B cell (primary cell): Measurements from ENCODE around the gene TAL1.

ENCODE experiments used
- CTCF ChIP-seq: fragments of 200-600 bp; IDR thresholded peaks from one replicate; pipeline ENCODE4 v1.8.0; 2022; ENCODE audit warnings: antibody characterized with exemption, mild to moderate bottlenecking
- EZH2 ChIP-seq: IDR thresholded peaks from 2 replicates; pipeline ENCODE4 v1.6.1; 2012; ENCODE audit warnings: borderline replicate concordance, low read depth, mild to moderate bottlenecking, moderate library complexity, low read length; ENCODE audit not compliant: insufficient read depth, poor library complexity, severe bottlenecking

- TF ChIP-seq CTCF (no peak), EZH2 (no peak)
Observed at GRCh38 chr1:47213230-47213963, 18.6 kb downstream of the TAL1 start.
